ENCODE measurements around the gene TTC7B. TPM values are rescaled to one million over a fixed set of nuclear protein-coding genes. Genes with fewer than 3 reads are reported as not detected.

The TTC7B gene
- total RNA-seq, 1 donor from 2014 or later, result 10.3 TPM

GRCh38 chr14:90551733-90552464, 264.3 kb downstream of the TTC7B start:
- intact Hi-C loops (cut with micrococcal nuclease), result no loop called here

GRCh38 chr14:90551070-90551704, 265.0 kb downstream of the TTC7B start:
- intact Hi-C loops (cut with micrococcal nuclease), result no loop called here

DNA sequence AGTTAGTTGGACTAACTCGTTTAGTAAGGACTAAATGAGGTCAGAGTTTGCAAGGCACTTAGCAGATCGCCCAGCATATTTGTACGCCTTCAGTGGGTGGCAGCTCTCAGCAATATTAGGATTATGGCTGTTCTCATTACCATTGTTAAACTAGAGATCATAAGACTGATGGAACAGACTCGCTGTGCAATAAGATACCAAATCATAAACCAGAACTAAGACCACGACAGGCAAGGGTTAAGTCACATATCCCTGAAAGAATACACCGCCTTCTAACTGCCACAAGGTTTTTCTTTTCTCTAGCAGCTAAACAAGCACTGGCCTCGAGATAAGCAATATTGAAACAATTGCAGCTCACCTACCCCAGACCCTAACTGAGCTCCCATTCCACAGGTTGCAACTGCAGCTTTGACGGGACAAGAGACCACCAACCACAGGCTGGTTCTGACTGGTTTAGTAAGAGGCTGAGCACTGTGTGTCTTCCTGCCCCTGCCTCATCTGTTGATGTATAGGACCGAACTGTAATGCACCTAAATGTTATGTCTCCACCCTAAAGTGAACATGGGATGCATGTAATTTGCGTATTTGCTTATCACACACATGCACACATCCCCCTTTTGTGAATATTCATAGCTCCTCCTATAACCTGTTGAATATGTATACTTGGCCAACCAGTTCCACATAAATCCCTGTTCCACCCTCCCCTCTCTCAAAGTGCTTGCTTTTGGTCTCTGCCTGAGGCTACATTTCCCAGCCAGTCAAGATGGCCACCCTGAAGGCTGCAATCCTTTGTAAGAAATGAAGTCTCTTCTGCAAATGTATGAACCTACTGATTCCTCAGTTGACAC, 266.2 kb downstream of the TTC7B start:
- intact Hi-C loops (cut with micrococcal nuclease), result no loop called here

DNA sequence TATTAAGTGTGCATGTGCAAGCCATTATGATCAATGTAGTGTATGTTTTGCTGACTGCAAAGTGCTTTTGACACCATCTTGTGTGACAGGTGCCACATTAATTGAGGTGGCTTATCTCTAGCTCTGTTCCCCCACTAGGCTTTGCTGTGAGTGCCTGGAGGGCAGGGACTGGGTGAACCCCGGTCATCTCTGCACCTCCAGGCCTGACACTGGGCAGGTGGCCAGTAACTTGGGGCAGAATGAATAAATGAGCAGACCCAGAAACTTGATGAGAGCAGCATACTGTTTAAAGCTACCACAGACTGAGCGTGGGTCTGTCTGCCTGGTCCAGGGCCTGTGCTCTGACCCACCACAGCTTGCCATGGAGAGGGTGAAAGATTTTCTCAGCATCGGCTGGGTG, 267.8 kb downstream of the TTC7B start:
- intact Hi-C loops (cut with micrococcal nuclease), result no loop called here

GRCh38 chr14:90547968-90548367, 268.3 kb downstream of the TTC7B start:
- intact Hi-C loops (cut with micrococcal nuclease), result no loop called here

DNA sequence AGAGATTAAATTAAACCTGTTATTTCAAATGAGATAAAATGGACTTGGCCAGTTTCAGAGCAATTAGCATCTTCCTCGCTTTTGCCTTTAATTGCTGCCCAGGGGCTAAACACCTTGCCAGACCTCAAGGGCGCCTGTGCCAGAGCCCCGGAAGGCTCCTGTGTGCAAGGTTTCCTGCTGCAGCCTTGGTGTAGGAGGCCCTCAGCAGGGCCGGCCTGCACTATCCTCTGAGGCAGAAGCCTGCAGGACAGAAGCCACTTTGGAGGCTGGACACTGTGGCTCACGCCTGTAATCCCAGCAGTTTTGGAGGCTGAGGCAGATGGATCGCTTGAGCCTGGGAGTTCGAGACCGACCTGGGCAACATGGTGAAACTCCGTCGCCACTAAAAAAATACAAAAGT, 269.0 kb downstream of the TTC7B start:
- intact Hi-C loops (cut with micrococcal nuclease), result no loop called here

- intact Hi-C loops (cut with micrococcal nuclease), result no loop called here
These were observed 269.5 kb downstream of the TTC7B start for GRCh38 chr14:90546767-90547166.

- intact Hi-C loops (cut with micrococcal nuclease), result no loop called here
These were observed 270.1 kb downstream of the TTC7B start for GRCh38 chr14:90545966-90546751.

DNA sequence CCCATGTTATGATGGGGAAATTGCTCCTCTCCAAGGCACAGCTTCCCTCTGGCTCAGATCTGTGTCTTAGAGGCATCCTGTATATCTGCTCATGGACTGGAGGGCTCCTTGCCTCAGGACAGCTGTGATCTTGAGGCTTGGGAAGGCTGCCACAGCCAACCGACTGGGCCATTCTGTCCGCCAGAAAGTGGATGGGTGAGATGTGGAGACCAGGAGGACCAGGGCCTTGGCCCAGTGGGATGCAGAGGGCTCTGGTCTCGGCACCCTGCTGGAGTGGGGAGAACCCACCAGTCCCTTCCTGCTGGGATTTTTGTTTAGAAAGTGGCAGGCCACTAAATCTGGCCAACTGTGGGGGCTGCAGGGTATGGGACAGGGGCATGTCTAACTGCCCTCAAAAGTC, 270.8 kb downstream of the TTC7B start:
- intact Hi-C loops (cut with micrococcal nuclease), result no loop called here

DNA sequence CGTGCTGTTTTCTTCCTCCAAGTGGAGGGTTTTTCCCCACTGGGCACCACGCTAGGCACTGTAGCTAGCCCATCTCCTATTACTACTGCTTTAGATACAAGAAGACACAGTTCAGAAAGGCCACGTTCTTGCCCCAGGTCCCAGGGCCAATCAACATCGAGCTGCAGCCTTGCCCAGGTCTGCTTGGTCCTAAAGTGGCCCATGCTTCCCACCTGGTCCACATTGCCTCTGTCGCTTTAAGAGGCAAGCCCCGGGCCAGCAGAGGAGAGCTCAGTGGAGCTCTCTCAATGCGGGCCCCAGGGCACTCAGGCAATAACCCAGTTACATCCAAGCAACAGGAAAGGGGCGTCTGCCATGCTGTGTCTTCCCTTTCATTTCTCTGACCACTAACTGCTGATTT, 271.3 kb downstream of the TTC7B start:
- intact Hi-C loops (cut with micrococcal nuclease), result no loop called here

DNA sequence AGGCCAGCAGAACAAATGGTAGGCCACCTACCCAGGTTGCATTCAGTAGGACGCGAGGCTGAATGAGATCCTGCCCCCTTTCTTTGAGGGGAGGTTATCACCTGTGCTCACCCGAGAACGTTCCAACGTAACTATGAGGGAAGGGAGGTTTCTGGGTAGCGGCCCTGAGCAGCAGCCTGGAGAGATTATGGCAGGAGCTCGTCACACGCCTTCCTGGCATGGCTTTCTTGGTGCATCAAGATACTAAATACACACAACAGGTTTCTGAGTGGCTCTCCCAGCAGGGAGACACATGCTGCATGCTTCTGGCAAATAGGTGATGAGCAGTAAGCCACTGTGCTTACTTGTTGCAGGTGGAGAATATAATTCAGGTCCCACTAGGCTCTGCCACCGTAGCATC, 271.7 kb downstream of the TTC7B start:
- intact Hi-C loops (cut with micrococcal nuclease), result no loop called here

- intact Hi-C loops (cut with micrococcal nuclease), result no loop called here
These were observed 272.4 kb downstream of the TTC7B start for GRCh38 chr14:90543876-90544275.

DNA sequence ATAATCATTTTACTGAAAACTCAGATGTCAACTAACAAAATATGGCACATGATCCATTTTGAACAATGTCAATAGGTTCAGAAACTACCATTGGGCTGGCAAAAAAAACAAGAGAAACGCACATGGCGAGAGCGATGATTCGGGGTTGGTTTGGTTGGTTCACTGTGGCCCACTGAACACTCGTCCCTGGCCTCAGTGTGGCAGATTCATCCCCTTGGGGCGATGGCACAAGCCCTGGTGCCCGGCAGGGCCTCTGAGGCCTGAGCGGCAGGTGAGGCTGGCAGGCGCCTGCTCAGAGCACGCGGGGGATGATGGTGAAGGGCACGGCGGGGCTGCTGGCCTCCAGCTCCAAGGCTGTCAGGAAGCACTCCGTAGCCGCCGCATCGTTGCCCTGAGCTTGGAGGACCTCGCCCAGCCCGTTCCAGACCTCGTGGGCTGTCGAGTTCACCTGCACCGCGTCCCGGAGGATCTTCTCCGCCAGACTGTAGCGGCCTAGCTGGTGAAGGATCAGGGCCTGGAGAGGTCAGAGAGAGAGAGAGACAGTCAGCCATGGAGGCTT, 275.1 kb downstream of the TTC7B start:
- intact Hi-C loops (cut with micrococcal nuclease), result no loop called here

DNA sequence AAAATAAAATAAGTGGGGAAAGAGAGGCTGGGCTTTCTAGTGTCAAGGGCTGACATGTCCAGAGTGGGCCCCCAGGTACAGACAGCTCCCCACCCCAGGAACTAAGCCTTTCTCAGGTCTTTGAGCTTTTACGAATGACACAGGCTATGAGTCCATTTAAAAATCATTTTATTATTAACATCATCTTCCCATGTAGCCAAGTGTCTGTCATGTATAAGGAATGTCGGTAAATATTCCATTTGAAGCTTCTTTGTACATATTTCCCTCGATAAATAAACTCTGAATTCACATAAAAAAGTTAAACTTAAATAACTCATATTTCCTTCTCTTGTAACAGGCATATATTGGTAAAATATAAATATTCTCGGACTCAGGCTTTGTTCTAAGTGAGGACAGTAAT, 275.8 kb downstream of the TTC7B start:
- intact Hi-C loops (cut with micrococcal nuclease), result no loop called here

GRCh38 chr14:90539996-90540395, 276.2 kb downstream of the TTC7B start:
- intact Hi-C loops (cut with micrococcal nuclease), result no loop called here

DNA sequence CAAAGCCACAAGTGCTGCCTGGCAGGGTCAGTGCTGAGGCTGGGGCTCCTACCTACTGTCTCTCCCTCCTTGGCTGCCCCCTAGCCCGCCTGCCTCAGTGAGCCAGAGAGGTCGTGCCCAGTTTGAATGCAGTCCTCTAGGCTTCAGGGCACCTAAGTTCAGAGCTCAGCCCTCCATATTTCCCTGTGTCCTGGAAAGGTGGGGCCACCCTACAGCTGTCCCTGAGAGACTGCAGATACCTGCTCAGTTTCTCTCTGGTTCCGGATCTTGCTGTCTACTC, 276.8 kb downstream of the TTC7B start:
- intact Hi-C loops (cut with micrococcal nuclease), result no loop called here

DNA sequence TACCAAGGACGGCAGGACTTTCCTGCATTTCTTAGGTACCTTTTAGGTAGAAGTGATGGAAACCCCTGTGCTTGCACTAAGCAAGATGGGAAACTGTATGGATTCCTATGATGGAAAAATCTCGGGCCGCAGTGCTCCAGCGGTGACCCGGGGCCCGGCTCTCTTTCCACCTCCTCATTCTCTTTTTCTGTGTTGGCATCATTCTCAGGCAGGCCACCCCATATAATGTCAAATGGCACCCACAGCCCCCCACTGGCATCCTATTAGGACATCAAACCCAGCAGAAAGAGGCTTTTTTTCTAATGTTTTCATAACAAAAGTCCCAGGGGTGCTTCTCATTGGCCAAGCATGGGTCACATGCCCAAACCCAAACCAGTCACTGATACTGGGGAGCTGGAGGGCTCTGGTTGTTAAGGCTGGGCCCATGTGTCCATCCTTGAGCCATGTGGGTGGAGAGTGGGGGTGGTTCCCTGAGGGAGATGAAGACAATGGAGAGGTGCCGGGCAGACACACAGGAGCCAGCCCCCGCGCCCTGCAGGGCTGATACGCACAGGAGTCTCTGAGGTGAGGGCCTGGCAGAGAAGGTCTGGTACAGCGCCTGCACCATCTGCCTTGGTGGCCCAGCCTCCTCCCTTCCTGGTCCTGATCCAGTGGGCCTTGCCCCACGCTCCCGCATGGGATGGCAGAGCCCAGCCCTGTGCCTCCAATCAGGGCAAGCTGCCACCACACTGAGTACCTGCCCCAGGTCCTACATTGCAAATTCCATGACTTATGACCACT, 277.3 kb downstream of the TTC7B start:
- intact Hi-C loops (cut with micrococcal nuclease), result no loop called here

DNA sequence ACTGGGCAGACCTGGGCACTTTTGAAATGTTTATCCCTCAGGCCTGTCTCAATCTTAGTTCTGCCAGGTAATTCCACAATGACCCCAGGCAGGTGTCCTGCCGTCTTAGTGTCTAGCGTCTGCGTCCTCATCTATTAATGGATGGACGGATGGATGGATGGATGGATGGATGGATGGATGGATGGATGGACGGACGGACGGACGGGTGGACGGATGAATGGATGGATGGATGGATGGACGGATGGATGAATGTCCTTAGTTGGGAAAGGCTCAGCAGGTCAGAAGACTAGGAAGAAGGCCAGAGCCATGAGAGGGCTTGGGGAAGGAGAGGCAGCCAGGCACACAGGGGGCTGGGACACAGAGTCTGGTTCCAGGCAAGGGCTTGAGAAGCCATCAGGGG, 278.1 kb downstream of the TTC7B start:
- intact Hi-C loops (cut with micrococcal nuclease), result no loop called here

GRCh38 chr14:90536511-90537191, 279.6 kb downstream of the TTC7B start:
- intact Hi-C loops (cut with micrococcal nuclease), result no loop called here

GRCh38 chr14:90536092-90536491, 280.1 kb downstream of the TTC7B start:
- intact Hi-C loops (cut with micrococcal nuclease), result no loop called here
